Measurements from ENCODE around the gene CA14.
"Not testable (repeated sequence)": the region's sequence is repeated elsewhere in the genome, so short reads cannot be mapped to it uniquely, and the experiment has no call there.

The CA14 gene

GRCh38 chr1:150226486-150226885 lies 31.1 kb upstream of the CA14 start:
- H3K4me3 ChIP-seq (ENCODE audit: low read depth, low read length, poor library complexity, severe bottlenecking): no peak overlapping the region
- H3K9me2 ChIP-seq (ENCODE audit: low read depth, low read length): no peaks in the 10 kb centered on the region
- no peaks in the 10 kb centered on the region for H4K20me1 ChIP-seq (ENCODE audit: insufficient read depth, low read length)
- H3K27ac ChIP-seq (ENCODE audit: low read depth, low read length, poor library complexity, severe bottlenecking): no peak overlapping the region
- H3K27me3 ChIP-seq (ENCODE audit: insufficient read depth, low read length): no peaks in the 10 kb centered on the region
- TF ChIP-seq EZH2 (IDR thresholded peaks at IDR 0.05; ENCODE audit: borderline replicate concordance, low read length): no peak
- no peak for TF ChIP-seq CTCF (IDR thresholded peaks at IDR 0.05; ENCODE audit: low read length)
- peaks cover 6% of the 10 kb centered on the region; the same call in 1 of the 2 replicates for H3K79me2 ChIP-seq (ENCODE audit: insufficient read depth, low read length)
- H3K9me3 ChIP-seq (ENCODE audit: low read length): no peaks in the 10 kb centered on the region
- H3F3A ChIP-seq (ENCODE audit: insufficient read depth, low read length): no peaks in the 10 kb centered on the region
- no peak overlapping the region for H2AFZ ChIP-seq (ENCODE audit: low read length)
- no peak overlapping the region for H3K9ac ChIP-seq (ENCODE audit: low read length)
- no peak overlapping the region for H3K4me2 ChIP-seq (ENCODE audit: low read length)
- H3K36me3 ChIP-seq (ENCODE audit: insufficient read depth, low read length): peaks cover 80% of the 10 kb centered on the region
- H3K4me1 ChIP-seq (ENCODE audit: insufficient read depth, low read length, severe bottlenecking): no peaks in the 10 kb centered on the region

- H3K4me1 ChIP-seq (ENCODE audit: insufficient read depth, low read length, severe bottlenecking): no peaks in the 10 kb centered on the region
- peaks cover 84% of the 10 kb centered on the region for H3K36me3 ChIP-seq (ENCODE audit: insufficient read depth, low read length)
- H3K9me2 ChIP-seq (ENCODE audit: low read depth, low read length): no peaks in the 10 kb centered on the region
- no peak for TF ChIP-seq EZH2 (IDR thresholded peaks at IDR 0.05; ENCODE audit: borderline replicate concordance, low read length)
- no peak for TF ChIP-seq CTCF (IDR thresholded peaks at IDR 0.05; ENCODE audit: low read length)
- H3K9me3 ChIP-seq (ENCODE audit: low read length): no peaks in the 10 kb centered on the region
- no peaks in the 10 kb centered on the region for H3K27me3 ChIP-seq (ENCODE audit: insufficient read depth, low read length)
- H3K4me3 ChIP-seq (ENCODE audit: low read depth, low read length, poor library complexity, severe bottlenecking): no peak overlapping the region
- no peaks in the 10 kb centered on the region for H4K20me1 ChIP-seq (ENCODE audit: insufficient read depth, low read length)
- no peaks in the 10 kb centered on the region for H3F3A ChIP-seq (ENCODE audit: insufficient read depth, low read length)
- peaks cover 10% of the 10 kb centered on the region; the same call in 1 of the 2 replicates for H3K79me2 ChIP-seq (ENCODE audit: insufficient read depth, low read length)
- no peak overlapping the region for H3K9ac ChIP-seq (ENCODE audit: low read length)
- H3K4me2 ChIP-seq (ENCODE audit: low read length): no peak overlapping the region
- H3K27ac ChIP-seq (ENCODE audit: low read depth, low read length, poor library complexity, severe bottlenecking): no peak overlapping the region
- H2AFZ ChIP-seq (ENCODE audit: low read length): no peak overlapping the region
Measured at GRCh38 chr1:150227228-150227627, 30.3 kb upstream of the CA14 start.

GRCh38 chr1:150228246-150228645 lies 29.3 kb upstream of the CA14 start:
- not testable (repeated sequence) for H2AFZ ChIP-seq (ENCODE audit: low read length); H3K4me1 ChIP-seq (ENCODE audit: insufficient read depth, low read length, severe bottlenecking); H3K9me3 ChIP-seq (ENCODE audit: low read length); H3K4me2 ChIP-seq (ENCODE audit: low read length); H3K9me2 ChIP-seq (ENCODE audit: low read depth, low read length); H3K4me3 ChIP-seq (ENCODE audit: low read depth, low read length, poor library complexity, severe bottlenecking); H3K9ac ChIP-seq (ENCODE audit: low read length); H3F3A ChIP-seq (ENCODE audit: insufficient read depth, low read length); H3K27ac ChIP-seq (ENCODE audit: low read depth, low read length, poor library complexity, severe bottlenecking); H4K20me1 ChIP-seq (ENCODE audit: insufficient read depth, low read length); H3K27me3 ChIP-seq (ENCODE audit: insufficient read depth, low read length)
- peaks cover 19% of the 10 kb centered on the region for H3K79me2 ChIP-seq (ENCODE audit: insufficient read depth, low read length)
- peaks cover 78% of the 10 kb centered on the region for H3K36me3 ChIP-seq (ENCODE audit: insufficient read depth, low read length)

GRCh38 chr1:150232921-150233320 lies 24.7 kb upstream of the CA14 start:
- Histone ChIP-seq H3K27ac (ENCODE audit: low read depth, low read length, poor library complexity, severe bottlenecking) (peak overlapping the region; percentile 89), H3K36me3 (ENCODE audit: insufficient read depth, low read length) (peaks cover 40% of the 10 kb centered on the region), H3K4me3 (ENCODE audit: low read depth, low read length, poor library complexity, severe bottlenecking) (peak overlapping the region; percentile 97), H3K4me2 (ENCODE audit: low read length) (peak overlapping the region; percentile 83), H3K4me1 (ENCODE audit: insufficient read depth, low read length, severe bottlenecking) (peaks cover 25% of the 10 kb centered on the region), H3K79me2 (ENCODE audit: insufficient read depth, low read length) (peaks cover 45% of the 10 kb centered on the region)
- H3K27me3 ChIP-seq (ENCODE audit: insufficient read depth, low read length); H3F3A ChIP-seq (ENCODE audit: insufficient read depth, low read length); H3K9ac ChIP-seq (ENCODE audit: low read length); H3K9me2 ChIP-seq (ENCODE audit: low read depth, low read length); H2AFZ ChIP-seq (ENCODE audit: low read length); H3K9me3 ChIP-seq (ENCODE audit: low read length); H4K20me1 ChIP-seq (ENCODE audit: insufficient read depth, low read length): not testable (repeated sequence)
